Ascending aorta (tissue), 2 donors: Measurements from ENCODE around the gene ARHGEF28. TPM values are rescaled to one million over a fixed set of nuclear protein-coding genes. Genes with fewer than 3 reads are reported as not detected.
A peak's percentile ranks its signal among the peaks of the same experiment; 100 is the strongest.

Experiments
- DNase-seq, 2 donors: peaks; one replicate each; pipeline ENCODE4 v3.0.0-alpha.2; 2019; ENCODE audit warnings: low spot score in 2 of 2
- H3K27ac ChIP-seq, 2 donors: fragments of 200-600 bp; sonication (generic); one replicate each; pipeline ENCODE4 v1.5.1; 2016 to 2017; ENCODE audit warnings: mild to moderate bottlenecking in 1 of 2
- H3K27me3 ChIP-seq: fragments of 200-600 bp; sonication (generic); one replicate; pipeline ENCODE4 v1.5.1; 2017
- H3K36me3 ChIP-seq, 2 donors: fragments of 200-600 bp; sonication (generic); one replicate each; pipeline ENCODE4 v1.5.1; 2016
- H3K4me1 ChIP-seq, 2 donors: fragments of 200-600 bp; sonication (generic); one replicate each; pipeline ENCODE4 v1.5.1; 2016 to 2017; ENCODE audit warnings: mild to moderate bottlenecking in 1 of 2
- H3K4me3 ChIP-seq, 2 donors: fragments of 200-600 bp; sonication (generic); one replicate each; pipeline ENCODE4 v1.5.1; 2016 to 2017; ENCODE audit warnings: mild to moderate bottlenecking in 1 of 2
- H3K9me3 ChIP-seq, 2 donors: fragments of 200-600 bp; sonication (generic); one replicate each; pipeline ENCODE4 v1.5.1; 2016
- intact Hi-C: fragments of 100-400 bp; cut with DNase I; formaldehyde crosslinking; loops from one replicate; pipeline ENCODE4 v1.15.1; 2023
- total RNA-seq: library from RNA; depleted of rRNA; stranded (reverse); fragments of >200 nt; gene quantifications from one replicate; pipeline ENCODE4 v1.1.0, GENCODE V29; 2016
- TF ChIP-seq, protein P1 (sequence below), 3 experiments: fragments of 200-600 bp in 2 of 3; fragments of 450-650 bp in 1 of 3; sonication (generic) in 2 of 3; IDR thresholded peaks; one replicate each; pipeline ENCODE4 v1.5.1; 2016 to 2019; ENCODE audit warnings: antibody characterized with exemption in 3 of 3, mild to moderate bottlenecking in 1 of 3, moderate library complexity in 1 of 3

Gene ARHGEF28
- total RNA-seq, 1 donor from 2014 or later: 15.1 TPM

DNA sequence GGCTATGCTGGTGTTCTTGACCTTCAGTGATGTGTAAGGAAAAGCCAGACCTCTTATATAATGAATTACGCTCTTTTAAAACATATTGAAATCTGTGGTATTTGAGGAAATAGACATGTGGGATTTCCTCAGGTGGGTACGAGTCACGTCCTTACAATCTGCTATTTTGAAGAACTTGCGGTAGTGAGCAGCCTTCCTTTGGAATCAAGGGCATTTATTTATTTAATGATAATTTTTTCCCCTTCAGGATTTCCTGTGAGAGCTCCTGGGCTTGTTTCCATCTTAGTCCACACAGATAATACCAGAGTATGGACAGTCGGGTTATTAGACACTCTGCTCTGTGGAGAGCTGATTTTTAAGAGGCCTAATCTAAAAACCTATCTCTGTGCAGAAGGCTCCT, 167.9 kb downstream of the ARHGEF28 start:
- H3K27ac ChIP-seq: no peak overlapping the region
- intact Hi-C loops: loop anchor here (10.0 kb wide), 1 partner anchor 851 kb away; the partner anchor contains the start of gene ENC1
- no peaks in the 10 kb centered on the region for H3K9me3 ChIP-seq
- no peak for DNase-seq
- no peak overlapping the region for H3K4me3 ChIP-seq
- peaks cover 0 to 5% of the 10 kb centered on the region in 2 donors for H3K4me1 ChIP-seq
- H3K36me3 ChIP-seq: peaks cover 0 to 11% of the 10 kb centered on the region in 2 donors
- TF ChIP-seq, protein P1, sequence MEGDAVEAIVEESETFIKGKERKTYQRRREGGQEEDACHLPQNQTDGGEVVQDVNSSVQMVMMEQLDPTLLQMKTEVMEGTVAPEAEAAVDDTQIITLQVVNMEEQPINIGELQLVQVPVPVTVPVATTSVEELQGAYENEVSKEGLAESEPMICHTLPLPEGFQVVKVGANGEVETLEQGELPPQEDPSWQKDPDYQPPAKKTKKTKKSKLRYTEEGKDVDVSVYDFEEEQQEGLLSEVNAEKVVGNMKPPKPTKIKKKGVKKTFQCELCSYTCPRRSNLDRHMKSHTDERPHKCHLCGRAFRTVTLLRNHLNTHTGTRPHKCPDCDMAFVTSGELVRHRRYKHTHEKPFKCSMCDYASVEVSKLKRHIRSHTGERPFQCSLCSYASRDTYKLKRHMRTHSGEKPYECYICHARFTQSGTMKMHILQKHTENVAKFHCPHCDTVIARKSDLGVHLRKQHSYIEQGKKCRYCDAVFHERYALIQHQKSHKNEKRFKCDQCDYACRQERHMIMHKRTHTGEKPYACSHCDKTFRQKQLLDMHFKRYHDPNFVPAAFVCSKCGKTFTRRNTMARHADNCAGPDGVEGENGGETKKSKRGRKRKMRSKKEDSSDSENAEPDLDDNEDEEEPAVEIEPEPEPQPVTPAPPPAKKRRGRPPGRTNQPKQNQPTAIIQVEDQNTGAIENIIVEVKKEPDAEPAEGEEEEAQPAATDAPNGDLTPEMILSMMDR (IDR thresholded peaks at IDR 0.05): no peak
- H3K27me3 ChIP-seq: no peaks in the 10 kb centered on the region

DNA sequence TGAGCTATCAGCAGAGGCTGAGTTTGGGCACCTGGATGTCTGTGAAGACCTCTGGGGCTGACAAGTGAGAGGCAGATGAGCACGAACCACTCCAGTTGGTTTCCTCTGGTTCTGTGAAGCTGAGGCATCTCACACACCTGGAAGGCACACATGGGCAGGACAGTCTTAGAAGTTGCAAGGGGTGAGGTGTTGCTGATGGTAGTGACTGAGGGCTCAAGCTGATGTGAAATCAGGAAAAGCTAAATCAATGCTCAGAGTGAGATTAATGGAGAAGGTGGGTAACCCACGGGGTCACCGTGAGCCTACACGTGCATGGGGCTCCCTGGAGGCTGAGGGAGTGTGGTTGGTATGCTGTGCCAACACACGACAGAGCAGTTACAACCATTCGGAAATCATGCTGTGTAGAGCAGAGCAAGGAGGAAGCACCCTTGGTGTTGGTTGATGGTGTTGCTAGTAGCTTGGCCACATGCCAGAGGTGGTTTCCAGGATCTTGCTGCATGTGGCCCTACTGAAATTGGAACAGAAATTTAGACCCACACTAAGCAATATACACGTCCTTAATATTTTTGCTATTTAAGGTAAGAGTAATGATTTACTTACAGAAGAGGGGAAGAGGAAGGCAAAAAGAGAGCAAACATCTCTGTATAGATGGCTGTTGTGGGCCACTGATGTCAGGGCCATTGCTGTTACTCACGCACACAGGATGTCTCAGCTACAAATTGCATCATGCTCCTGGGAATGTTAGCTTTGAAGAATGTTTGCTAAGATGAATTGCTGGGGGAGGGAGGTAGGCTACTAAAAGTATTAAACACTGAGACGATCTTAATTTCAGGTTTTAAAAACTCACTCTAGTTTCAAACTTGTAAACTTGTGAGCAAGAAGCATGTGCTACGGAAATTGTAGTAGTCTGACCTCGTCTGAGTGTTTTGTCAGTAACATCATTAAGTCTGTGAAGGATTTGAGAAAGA, 170.5 kb downstream of the ARHGEF28 start:
- intact Hi-C loops: loop anchor here (10.0 kb wide), 1 partner anchor 848 kb away; the partner anchor contains the start of gene ENC1
- no peaks in the 10 kb centered on the region for H3K27me3 ChIP-seq
- TF ChIP-seq, protein P1 (IDR thresholded peaks at IDR 0.05): no peak
- H3K4me1 ChIP-seq: peaks cover 0 to 5% of the 10 kb centered on the region in 2 donors
- H3K9me3 ChIP-seq: no peaks in the 10 kb centered on the region
- H3K36me3 ChIP-seq: peaks cover 0 to 11% of the 10 kb centered on the region in 2 donors
- no peak overlapping the region for H3K4me3 ChIP-seq
- H3K27ac ChIP-seq: peak overlapping the region in 1 of 2 donors; percentile 46
- DNase-seq: no peak

DNA sequence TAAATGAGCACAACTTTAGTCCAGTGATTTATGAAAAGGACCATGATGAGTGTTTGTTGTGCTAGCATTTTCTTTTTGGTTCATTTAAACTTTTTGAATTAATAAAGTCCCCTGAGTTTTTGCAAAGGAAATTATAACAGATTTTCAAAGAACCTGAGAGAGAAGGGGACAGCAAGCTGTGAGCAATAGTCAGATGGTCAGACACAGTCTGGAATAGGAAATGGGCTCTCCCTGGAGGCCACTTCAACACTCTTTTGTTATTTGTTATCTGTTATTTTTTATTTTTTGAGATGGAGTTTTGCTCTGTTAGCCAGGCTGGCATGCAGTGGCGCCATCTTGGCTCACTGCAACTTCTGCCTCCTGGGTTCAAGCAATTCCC, 171.1 kb downstream of the ARHGEF28 start:
- Histone ChIP-seq H3K9me3 (no peaks in the 10 kb centered on the region), H3K4me1 (peaks cover 0 to 5% of the 10 kb centered on the region in 2 donors), H3K27ac (no peak overlapping the region), H3K36me3 (peaks cover 0 to 11% of the 10 kb centered on the region in 2 donors), H3K4me3 (no peak overlapping the region), H3K27me3 (no peaks in the 10 kb centered on the region)
- intact Hi-C loops: loop anchor here (10.0 kb wide), 1 partner anchor 848 kb away; the partner anchor contains the start of gene ENC1
- TF ChIP-seq, protein P1 (IDR thresholded peaks at IDR 0.05): no peak
- no peak for DNase-seq

DNA sequence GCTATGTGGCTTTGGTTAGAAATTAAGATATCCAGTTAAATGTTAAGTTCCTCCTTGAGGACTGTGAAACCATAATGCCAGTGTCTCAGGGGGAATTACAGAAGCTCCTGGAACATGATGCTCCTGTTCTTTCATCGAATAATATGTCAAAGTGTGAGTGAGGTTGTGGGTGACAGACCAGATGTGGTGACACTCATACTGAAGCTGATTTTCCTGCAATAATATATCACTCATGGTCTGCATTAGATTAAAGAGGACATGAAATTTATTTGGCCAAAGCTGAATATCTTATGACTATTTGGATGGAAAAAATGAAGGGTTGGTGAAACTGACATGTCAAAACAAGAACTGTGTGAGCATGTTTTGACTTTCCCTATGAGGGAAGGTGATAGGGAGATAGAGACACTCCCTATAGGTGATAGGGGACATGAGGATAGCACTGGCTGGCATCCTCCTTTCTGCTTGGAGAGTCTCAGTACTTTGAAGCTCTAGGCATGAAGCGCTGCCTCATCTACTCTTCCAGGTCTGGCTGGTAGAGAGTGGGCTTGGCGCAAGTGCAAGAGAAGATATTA, 173.5 kb downstream of the ARHGEF28 start:
- Histone ChIP-seq H3K27ac (no peak overlapping the region), H3K27me3 (no peaks in the 10 kb centered on the region), H3K4me3 (no peak overlapping the region), H3K9me3 (no peaks in the 10 kb centered on the region), H3K4me1 (peaks cover 0 to 5% of the 10 kb centered on the region in 2 donors), H3K36me3 (peaks cover 0 to 11% of the 10 kb centered on the region in 2 donors)
- DNase-seq: no peak
- intact Hi-C loops: loop anchor here (10.0 kb wide), 1 partner anchor 845 kb away; the partner anchor contains the start of gene ENC1
- TF ChIP-seq, protein P1 (IDR thresholded peaks at IDR 0.05): no peak

DNA sequence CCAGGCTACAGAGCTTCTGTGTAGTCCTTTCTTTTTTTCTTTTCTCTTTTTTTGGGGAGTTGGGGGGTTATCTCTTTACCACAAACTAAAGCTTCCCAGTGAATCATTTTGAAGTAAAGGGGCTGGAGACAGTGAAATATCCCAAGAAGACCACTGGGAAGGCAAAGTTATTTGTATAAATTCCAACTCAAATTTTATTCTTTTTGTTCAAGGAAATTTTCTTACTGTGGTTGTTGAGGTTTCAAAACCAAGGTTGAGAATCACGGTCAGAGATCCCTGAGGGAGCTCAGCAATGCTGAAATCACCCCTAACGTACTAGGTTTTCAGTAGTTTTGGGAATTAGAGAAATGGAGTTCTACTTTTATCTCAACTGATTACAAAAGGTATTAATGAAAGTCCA, 175.7 kb downstream of the ARHGEF28 start:
- intact Hi-C loops: no loop called here
- no peak overlapping the region for H3K4me3 ChIP-seq
- H3K27me3 ChIP-seq: no peaks in the 10 kb centered on the region
- H3K9me3 ChIP-seq: no peaks in the 10 kb centered on the region
- H3K4me1 ChIP-seq: peaks cover 0 to under 1% of the 10 kb centered on the region in 2 donors
- no peak for DNase-seq
- H3K36me3 ChIP-seq: peaks cover 0 to 5% of the 10 kb centered on the region in 2 donors
- TF ChIP-seq, protein P1 (IDR thresholded peaks at IDR 0.05): no peak
- no peak overlapping the region for H3K27ac ChIP-seq
